HEK293T (cell line): Measurements from ENCODE around the gene CASP10.

ENCODE experiments used
- BHLHE40 ChIP-seq: fragments of 450-650 bp; IDR thresholded peaks from 2 replicates; pipeline ENCODE4 v1.6.1; 2016; ENCODE audit warnings: mild to moderate bottlenecking, moderate library complexity, borderline replicate concordance
- SUZ12 ChIP-seq: fragments of 450-650 bp; IDR thresholded peaks from 2 replicates; pipeline ENCODE4 v1.6.1; 2016; ENCODE audit warnings: mild to moderate bottlenecking

DNA sequence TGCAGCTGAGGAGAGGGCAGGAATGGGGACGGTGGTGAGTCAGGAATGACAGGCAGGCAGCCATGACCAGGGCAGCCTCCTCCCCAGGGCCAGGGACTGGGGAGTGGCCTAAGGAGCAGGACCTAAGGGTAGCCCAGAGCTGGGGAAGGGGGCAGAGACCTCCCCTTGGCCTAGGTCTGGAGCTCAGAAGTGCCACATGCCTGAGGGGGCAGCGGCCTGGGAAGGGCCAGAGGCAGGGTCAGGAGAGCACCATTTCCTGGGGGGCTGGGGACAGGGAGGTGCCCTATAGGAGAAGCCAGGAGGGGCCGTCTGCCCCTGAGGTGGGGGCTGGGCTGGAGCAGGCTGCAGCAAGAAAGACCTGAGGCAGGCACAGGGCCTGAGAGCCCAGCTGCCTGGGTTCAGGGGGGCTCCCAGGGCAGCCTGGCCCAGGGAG lies 46.0 kb upstream of the CASP10 start:
- no peak for TF ChIP-seq BHLHE40
- TF ChIP-seq SUZ12: no peak
